ENCODE data around the gene BCO2.

Gene BCO2

DNA sequence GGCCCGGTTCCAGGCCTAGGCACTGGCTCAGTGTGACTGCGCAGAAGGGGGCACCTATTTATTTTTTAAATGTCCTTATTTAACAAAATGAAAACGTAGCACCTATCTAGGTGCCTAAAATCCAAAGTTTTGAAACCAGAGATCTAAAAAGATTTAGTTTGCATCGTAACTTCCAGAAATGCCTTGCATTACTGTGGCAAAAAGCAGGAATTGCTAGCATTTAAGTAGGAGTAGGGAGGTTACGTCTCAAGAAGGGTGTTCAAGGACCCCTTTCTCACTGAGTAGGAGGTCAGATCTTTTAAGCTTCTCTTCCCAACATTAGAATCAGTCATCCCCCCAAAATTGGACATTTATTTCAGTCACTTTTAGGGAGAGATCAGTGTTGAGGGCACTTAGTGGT lies 93.1 kb downstream of the BCO2 start:
- H3K27ac ChIP-seq (replicated peaks): no peak overlapping the region
- DNase-seq (ENCODE audit: low read depth in 1 of 2, low spot score in 1 of 2): no peak
- no peak for TF ChIP-seq POLR2AphosphoS5 (IDR thresholded peaks at IDR 0.05; ENCODE audit: low read depth)
- TF ChIP-seq, protein P1, sequence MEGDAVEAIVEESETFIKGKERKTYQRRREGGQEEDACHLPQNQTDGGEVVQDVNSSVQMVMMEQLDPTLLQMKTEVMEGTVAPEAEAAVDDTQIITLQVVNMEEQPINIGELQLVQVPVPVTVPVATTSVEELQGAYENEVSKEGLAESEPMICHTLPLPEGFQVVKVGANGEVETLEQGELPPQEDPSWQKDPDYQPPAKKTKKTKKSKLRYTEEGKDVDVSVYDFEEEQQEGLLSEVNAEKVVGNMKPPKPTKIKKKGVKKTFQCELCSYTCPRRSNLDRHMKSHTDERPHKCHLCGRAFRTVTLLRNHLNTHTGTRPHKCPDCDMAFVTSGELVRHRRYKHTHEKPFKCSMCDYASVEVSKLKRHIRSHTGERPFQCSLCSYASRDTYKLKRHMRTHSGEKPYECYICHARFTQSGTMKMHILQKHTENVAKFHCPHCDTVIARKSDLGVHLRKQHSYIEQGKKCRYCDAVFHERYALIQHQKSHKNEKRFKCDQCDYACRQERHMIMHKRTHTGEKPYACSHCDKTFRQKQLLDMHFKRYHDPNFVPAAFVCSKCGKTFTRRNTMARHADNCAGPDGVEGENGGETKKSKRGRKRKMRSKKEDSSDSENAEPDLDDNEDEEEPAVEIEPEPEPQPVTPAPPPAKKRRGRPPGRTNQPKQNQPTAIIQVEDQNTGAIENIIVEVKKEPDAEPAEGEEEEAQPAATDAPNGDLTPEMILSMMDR (IDR thresholded peaks at IDR 0.05; ENCODE audit: insufficient read depth, low read length): no peak
- TF ChIP-seq SPI1 (IDR thresholded peaks at IDR 0.05; ENCODE audit: borderline replicate concordance, low read depth): no peak
- TF ChIP-seq, protein P2, sequence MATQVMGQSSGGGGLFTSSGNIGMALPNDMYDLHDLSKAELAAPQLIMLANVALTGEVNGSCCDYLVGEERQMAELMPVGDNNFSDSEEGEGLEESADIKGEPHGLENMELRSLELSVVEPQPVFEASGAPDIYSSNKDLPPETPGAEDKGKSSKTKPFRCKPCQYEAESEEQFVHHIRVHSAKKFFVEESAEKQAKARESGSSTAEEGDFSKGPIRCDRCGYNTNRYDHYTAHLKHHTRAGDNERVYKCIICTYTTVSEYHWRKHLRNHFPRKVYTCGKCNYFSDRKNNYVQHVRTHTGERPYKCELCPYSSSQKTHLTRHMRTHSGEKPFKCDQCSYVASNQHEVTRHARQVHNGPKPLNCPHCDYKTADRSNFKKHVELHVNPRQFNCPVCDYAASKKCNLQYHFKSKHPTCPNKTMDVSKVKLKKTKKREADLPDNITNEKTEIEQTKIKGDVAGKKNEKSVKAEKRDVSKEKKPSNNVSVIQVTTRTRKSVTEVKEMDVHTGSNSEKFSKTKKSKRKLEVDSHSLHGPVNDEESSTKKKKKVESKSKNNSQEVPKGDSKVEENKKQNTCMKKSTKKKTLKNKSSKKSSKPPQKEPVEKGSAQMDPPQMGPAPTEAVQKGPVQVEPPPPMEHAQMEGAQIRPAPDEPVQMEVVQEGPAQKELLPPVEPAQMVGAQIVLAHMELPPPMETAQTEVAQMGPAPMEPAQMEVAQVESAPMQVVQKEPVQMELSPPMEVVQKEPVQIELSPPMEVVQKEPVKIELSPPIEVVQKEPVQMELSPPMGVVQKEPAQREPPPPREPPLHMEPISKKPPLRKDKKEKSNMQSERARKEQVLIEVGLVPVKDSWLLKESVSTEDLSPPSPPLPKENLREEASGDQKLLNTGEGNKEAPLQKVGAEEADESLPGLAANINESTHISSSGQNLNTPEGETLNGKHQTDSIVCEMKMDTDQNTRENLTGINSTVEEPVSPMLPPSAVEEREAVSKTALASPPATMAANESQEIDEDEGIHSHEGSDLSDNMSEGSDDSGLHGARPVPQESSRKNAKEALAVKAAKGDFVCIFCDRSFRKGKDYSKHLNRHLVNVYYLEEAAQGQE (IDR thresholded peaks at IDR 0.05; ENCODE audit: insufficient replicate concordance, low read depth): no peak
- TF ChIP-seq GABPA (IDR thresholded peaks at IDR 0.05; ENCODE audit: low read depth): no peak
- H3K4me3 ChIP-seq (replicated peaks; ENCODE audit: insufficient read depth, low read length): no peak overlapping the region
- H3K27me3 ChIP-seq (ENCODE audit: insufficient read depth, poor library complexity, severe bottlenecking): no peaks in the 10 kb centered on the region
